ENCODE data around the gene PPP2R2D. TPM values are rescaled to one million over a fixed set of nuclear protein-coding genes. Genes with fewer than 3 reads are reported as not detected.

Gene PPP2R2D
- total and polyA plus RNA-seq, 5 experiments from 2014 or later = 22.7 to 49.6 (median 38.3) TPM

DNA sequence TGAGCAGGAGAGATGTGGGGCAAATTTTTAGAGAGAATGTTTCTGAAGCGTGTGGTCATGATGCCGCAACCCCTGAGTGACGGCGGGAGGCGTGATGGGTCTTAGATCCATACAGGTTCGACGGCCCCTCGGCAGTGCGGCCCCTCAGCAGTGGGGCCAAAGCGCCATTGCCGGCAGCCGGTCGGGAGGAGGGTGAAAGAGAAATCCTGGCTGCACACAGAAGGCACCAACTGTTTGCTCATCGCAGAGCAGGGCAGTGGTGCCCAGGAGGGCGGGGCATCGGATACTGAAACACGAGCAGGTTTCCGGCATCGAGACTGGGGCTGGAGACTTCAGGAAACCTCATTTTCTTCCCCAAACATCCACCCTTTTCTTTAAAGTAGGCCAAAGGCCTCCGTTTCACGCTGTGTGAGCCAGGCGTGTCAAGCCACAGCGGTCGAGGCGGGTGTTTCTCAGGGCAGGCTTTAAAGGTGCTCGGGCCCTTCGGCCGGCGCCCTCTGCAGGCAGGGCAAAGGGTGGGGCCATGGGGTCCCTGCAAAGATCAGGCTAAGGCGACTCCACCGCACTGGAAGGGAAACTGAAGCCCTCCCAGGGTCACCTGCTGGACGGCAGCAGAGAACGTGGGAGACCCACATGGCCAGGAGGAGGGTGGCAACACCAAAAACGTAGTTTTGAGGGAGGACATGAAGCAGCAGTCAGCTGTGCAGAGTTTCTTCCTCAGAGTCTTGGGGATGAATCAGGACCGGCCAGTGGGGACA, 42.0 kb upstream of the PPP2R2D start:
- H3K27ac Mint-ChIP-seq = no peak overlapping the region
- ATAC-seq (no peak), DNase-seq (peak in 1 of 10 donors; percentile 14)
- POLR2A ChIA-PET = no interaction called here
- H3K4me1 Mint-ChIP-seq = peaks cover 0 to 2% (median 0%) of the 10 kb centered on the region in 4 donors
- H3K36me3 Mint-ChIP-seq = no peaks in the 10 kb centered on the region
- H3K27me3 Mint-ChIP-seq = peaks cover 8 to 46% (median 15%) of the 10 kb centered on the region in 5 donors
- H3K9me3 Mint-ChIP-seq = no peaks in the 10 kb centered on the region
- H3K4me3 Mint-ChIP-seq = no peak overlapping the region

DNA sequence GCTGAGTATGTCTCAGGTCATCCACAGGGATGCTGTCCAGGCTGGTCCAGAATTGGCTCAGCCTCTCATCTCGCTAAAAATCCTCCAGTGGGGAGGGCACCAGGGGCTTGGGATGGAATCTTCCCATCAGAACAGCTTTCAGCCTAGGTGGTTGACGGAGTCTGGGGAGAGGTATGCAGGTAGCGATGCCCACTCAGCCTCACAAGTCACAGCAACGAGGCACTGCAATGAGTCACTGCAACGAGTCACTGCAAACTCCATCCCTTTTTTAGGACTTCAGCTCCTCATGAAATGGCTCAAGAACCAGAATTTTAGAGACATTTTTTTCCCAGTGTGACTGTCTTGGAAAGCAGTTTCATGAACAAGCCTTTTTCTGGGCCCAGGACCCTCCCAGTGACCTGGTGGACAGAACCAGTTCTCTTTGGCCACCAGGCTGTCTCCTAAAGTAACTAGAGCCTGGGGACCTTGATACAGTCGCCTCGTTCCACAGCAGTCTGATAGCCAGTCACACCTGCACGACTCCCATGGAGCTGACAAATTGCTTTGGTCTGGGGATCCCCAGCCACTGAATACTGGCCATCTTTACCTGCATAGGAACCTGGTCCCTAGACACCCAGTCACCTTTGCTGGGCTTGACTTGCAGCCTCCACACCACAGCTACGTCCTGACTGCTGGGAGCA, 41.3 kb upstream of the PPP2R2D start:
- Mint-ChIP-seq H3K4me3 (no peak overlapping the region), H3K9me3 (no peaks in the 10 kb centered on the region), H3K4me1 (peaks cover 0 to 2% (median 0%) of the 10 kb centered on the region in 4 donors), H3K27ac (no peak overlapping the region), H3K36me3 (no peaks in the 10 kb centered on the region), H3K27me3 (peaks cover 8 to 44% (median 15%) of the 10 kb centered on the region in 5 donors)
- POLR2A ChIA-PET = no interaction called here
- DNase-seq (peak in 1 of 10 donors; percentile 13), ATAC-seq (no peak)

DNA sequence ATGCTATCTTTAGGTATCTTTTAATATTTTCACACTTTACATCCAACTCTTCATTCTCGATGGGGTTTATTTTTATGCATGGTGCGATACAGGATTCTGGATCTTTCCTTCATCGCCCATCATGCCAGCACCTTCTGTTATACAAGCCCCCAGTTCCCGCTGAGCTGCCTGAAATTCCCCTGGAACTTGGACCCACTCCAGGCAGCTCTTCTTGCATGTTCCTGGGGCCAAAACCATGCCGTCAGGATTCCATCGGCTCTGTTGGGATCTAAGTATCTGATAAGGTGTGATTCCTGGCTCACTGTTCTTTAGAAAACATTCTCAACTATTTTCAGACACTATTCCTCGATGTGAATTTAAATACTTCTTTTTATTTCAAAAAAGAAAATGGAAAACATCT, 40.5 kb upstream of the PPP2R2D start:
- Mint-ChIP-seq H3K27ac (no peak overlapping the region), H3K4me1 (peaks cover 0 to 2% (median 0%) of the 10 kb centered on the region in 4 donors), H3K27me3 (peaks cover 8 to 40% (median 15%) of the 10 kb centered on the region in 5 donors), H3K9me3 (no peaks in the 10 kb centered on the region), H3K36me3 (no peaks in the 10 kb centered on the region), H3K4me3 (no peak overlapping the region)
- no peak for DNase-seq
- POLR2A ChIA-PET = no interaction called here
- no peak for ATAC-seq

DNA sequence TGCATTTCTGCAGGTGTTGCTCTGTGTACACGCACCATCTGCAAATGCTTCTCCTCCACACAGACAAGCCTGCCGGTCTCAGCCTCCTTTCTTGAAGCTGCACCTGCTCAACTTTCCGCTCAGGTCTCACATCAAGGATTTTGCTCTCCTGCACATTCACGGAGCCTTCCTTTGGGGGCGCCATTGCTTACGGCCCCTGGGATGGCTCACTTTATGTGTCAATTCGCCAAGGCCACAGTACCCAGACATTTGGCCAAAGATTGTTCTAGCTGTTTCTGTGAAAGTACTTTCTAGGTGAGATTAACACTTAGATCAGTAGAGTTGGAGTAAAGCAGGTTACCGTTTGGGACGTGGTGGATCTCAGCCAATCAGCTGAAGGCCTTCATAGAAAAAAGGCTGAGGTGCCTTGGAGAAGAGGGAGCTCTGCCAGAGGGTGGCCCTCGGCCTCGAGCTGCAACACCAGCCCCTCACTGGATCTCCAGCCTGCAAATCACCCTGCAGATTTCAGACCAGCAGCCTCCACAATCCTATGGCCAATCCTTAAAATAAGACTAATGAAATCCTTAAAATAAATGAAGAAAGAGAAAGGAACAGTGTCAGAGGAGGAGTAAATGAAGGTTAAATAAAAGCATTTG, 39.9 kb upstream of the PPP2R2D start:
- ATAC-seq (no peak), DNase-seq (no peak)
- no peak overlapping the region for H3K27ac Mint-ChIP-seq
- H3K4me1 Mint-ChIP-seq = peaks cover 0 to 2% (median 0%) of the 10 kb centered on the region in 4 donors
- H3K9me3 Mint-ChIP-seq = no peaks in the 10 kb centered on the region
- H3K27me3 Mint-ChIP-seq = peaks cover 9 to 38% (median 15%) of the 10 kb centered on the region in 5 donors
- H3K4me3 Mint-ChIP-seq = no peak overlapping the region
- POLR2A ChIA-PET = no interaction called here
- H3K36me3 Mint-ChIP-seq = no peaks in the 10 kb centered on the region

DNA sequence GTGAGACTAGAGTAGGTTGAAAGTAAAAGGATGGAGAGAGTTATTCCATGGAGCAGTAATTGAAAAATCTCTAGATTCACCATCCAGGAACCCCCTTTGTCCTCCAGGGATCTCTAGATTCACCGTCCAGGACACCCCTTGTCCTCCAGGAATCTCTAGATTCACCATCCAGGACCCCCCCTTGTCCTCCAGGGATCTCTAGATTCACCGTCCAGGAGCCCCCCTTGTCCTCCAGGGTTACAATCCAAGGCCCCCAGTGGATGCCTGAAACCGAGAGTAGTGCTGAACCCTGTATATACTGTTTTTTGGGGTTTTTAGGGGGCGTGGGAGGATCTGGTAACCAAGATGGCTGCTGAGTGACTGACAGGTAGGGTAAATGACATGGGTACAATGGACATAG, 38.3 kb upstream of the PPP2R2D start:
- H3K36me3 Mint-ChIP-seq = no peaks in the 10 kb centered on the region
- no peak for ATAC-seq
- no peaks in the 10 kb centered on the region for H3K9me3 Mint-ChIP-seq
- no peak for DNase-seq
- POLR2A ChIA-PET = no interaction called here
- H3K4me3 Mint-ChIP-seq = no peak overlapping the region
- no peak overlapping the region for H3K27ac Mint-ChIP-seq
- H3K4me1 Mint-ChIP-seq = peaks cover 0 to 2% (median 0%) of the 10 kb centered on the region in 4 donors
- peaks cover 13 to 25% (median 14%) of the 10 kb centered on the region in 5 donors for H3K27me3 Mint-ChIP-seq

DNA sequence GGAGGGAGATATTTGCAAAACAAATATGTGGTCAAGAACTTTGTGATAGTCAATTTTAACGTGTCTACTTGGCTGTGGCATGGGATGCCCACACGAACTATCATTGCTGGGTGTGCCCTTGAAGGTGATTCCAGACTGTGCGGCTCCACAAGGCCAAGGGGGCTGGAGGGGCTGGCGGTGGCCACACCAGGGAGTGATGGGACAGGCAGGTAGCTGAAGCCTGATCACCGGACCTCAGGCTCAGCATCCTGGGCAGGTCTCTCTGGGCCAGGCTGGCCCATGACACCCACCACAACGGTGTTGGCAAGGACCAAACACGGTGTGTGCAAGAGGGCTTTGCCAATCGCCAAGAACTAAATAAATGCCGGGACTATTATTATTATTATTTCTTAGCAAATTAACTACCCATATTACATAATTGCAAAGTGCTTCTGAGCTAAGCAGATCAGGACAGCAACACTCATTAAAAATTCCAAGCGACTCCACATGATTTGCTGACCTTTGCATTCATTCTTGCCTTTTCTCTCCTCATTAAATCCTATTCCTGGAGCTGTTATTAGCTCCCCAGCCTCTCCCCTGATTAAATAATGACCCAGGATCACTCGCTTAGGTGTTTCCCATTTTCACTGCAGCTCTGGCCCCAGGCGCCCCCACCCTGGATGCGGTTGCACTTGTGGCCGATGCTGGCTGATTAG, 35.4 kb upstream of the PPP2R2D start:
- no peaks in the 10 kb centered on the region for H3K9me3 Mint-ChIP-seq
- no peak overlapping the region for H3K27ac Mint-ChIP-seq
- H3K27me3 Mint-ChIP-seq = peaks cover 13 to 19% (median 14%) of the 10 kb centered on the region in 5 donors
- DNase-seq (peak in 1 of 10 donors; percentile 27), ATAC-seq (no peak)
- no peaks in the 10 kb centered on the region for H3K36me3 Mint-ChIP-seq
- peaks cover 0 to 2% (median 0%) of the 10 kb centered on the region in 4 donors for H3K4me1 Mint-ChIP-seq
- POLR2A ChIA-PET = no interaction called here
- H3K4me3 Mint-ChIP-seq = no peak overlapping the region

DNA sequence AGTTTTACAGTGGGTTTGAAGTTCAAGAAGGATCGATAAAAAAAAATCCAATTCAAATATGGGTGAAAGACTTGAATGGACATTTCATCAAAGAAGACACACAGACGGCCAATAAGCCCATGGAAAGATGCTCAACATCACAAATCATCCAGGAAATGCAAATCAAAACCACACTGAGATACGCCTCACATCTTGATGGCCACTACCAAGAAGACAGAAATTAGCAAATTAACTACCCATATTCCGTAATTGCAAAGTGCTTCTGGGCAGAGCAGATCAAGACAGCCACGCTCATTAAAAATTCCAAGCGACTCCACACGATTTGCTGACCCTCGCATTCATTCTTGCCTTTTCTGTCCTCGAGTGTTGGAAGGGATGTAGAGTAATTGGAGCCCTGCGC, 34.1 kb upstream of the PPP2R2D start:
- POLR2A ChIA-PET = no interaction called here
- ATAC-seq (no peak), DNase-seq (no peak)
- Mint-ChIP-seq H3K9me3 (no peaks in the 10 kb centered on the region), H3K36me3 (no peaks in the 10 kb centered on the region), H3K27ac (no peak overlapping the region), H3K4me1 (no peaks in the 10 kb centered on the region), H3K4me3 (no peak overlapping the region), H3K27me3 (peaks cover 6 to 14% (median 10%) of the 10 kb centered on the region in 5 donors)

DNA sequence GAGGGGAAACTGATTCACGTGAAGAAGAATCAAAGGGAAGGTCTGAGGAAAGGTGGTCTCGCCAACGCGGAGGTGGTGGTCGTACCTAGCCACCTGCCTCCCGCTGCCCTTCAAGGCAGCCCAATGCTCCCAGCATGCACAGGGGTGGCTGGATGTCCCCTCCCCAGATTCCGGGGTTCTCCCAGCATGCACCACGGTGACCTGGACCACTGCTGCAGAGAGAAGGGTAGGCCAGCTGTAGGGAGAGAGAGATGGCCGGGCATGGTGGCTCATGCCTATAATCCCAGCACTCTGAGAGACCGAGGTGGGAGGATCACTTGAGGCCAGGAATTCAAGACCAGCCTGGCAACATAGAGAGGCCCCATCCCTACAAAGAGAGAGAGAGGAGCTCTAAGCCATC, 32.4 kb upstream of the PPP2R2D start:
- Mint-ChIP-seq H3K36me3 (no peaks in the 10 kb centered on the region), H3K27me3 (peaks cover 0 to 7% (median 5%) of the 10 kb centered on the region in 5 donors), H3K4me3 (no peak overlapping the region), H3K27ac (no peak overlapping the region), H3K9me3 (no peaks in the 10 kb centered on the region), H3K4me1 (no peaks in the 10 kb centered on the region)
- no peak for ATAC-seq
- DNase-seq = peak in 1 of 10 donors; percentile 23
- POLR2A ChIA-PET = no interaction called here

DNA sequence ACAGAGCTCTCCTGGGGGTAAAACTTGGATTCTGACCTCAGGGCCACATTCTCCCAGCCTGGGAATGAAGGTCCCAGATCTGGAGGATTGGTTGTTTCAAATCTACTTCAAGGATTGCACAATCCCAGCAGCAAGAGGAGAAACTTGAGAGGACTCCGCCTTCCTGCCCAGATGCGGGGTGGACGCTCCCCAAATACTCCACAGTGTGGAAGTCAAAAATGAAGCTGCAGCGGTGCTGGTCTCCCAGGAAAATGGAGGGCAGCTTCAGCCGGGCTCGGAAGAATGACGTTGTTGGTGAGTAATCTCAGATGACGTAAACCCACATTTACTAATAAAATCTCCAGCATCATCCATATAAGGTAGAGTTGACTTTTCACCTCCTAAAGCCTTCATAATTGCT, 31.5 kb upstream of the PPP2R2D start:
- ATAC-seq (no peak), DNase-seq (no peak)
- H3K4me3 Mint-ChIP-seq = no peak overlapping the region
- H3K9me3 Mint-ChIP-seq = no peaks in the 10 kb centered on the region
- POLR2A ChIA-PET = no interaction called here
- no peaks in the 10 kb centered on the region for H3K36me3 Mint-ChIP-seq
- H3K27ac Mint-ChIP-seq = no peak overlapping the region
- H3K27me3 Mint-ChIP-seq = peaks cover 4 to 10% (median 6%) of the 10 kb centered on the region in 5 donors
- peaks cover 0 to under 1% (median under 1%) of the 10 kb centered on the region in 4 donors for H3K4me1 Mint-ChIP-seq

DNA sequence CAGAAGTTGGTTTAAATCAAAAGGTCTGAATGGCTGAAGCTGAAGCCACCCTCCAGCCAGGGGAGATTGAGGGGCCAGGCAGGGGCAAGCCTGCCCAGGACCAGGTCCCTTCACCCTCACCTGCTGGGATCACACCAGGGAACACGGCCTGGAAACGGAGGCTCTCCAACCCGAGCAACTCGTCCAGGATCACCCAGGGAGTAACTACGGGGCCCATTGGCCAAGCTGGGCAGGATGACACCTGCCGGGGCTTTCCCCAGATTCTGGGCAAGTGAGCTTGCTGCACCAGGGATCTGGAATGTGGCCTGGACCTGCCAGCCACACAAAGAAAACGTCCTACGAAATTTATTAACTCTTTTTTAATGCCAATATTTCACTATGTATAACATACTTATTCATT, 30.4 kb upstream of the PPP2R2D start:
- DNase-seq = peak in 1 of 10 donors; percentile 43
- Mint-ChIP-seq H3K27ac (no peak overlapping the region), H3K4me3 (no peak overlapping the region), H3K27me3 (peaks cover 9 to 17% (median 12%) of the 10 kb centered on the region in 5 donors), H3K4me1 (peaks cover 2 to 7% (median 5%) of the 10 kb centered on the region in 4 donors), H3K36me3 (no peaks in the 10 kb centered on the region), H3K9me3 (no peaks in the 10 kb centered on the region)
- POLR2A ChIA-PET = no interaction called here
- ATAC-seq = no peak

DNA sequence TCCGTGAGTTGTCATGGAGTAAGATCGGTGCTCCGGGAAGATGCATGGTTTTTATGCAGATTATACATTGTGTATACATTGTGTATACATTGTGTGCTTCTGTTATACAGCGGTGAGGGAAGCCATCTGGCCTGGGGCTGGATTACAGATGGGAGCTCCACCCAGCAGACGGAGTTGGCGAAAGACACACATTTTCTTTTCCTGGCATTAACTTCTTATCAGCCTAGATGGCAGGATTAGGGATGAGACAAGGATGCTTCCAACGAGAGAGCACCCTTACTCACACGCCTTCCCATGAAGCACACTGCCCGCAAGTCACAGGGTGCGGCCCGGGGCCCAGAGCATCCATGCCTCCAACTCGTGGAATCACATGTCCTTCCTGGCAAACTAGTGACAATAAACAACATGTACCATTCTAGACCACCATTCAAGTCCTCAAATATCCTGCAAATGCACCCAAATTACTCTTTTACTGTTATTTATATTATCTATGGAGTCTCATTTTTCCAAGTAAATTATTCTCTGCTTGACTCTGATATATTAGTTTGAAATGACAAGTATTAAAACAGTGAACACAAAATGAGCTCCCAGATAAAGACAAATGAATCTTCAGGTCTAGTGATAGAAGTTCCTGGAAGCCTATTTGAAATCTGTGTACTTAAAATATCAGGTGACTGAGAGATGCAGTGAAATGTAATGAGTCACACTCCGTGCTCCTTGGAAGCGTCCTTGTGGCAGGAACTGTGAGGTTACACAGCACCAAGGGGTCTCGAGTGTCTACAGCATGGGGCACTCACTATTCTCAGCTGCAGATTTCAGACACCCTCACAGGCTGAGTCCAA, 29.8 kb upstream of the PPP2R2D start:
- peak in 1 of 10 donors; percentile 14 for DNase-seq
- no peaks in the 10 kb centered on the region for H3K9me3 Mint-ChIP-seq
- ATAC-seq = no peak
- H3K4me1 Mint-ChIP-seq = peaks cover 2 to 7% (median 5%) of the 10 kb centered on the region in 4 donors
- peaks cover 8 to 18% (median 15%) of the 10 kb centered on the region in 5 donors for H3K27me3 Mint-ChIP-seq
- no peak overlapping the region for H3K4me3 Mint-ChIP-seq
- H3K36me3 Mint-ChIP-seq = no peaks in the 10 kb centered on the region
- POLR2A ChIA-PET = no interaction called here
- H3K27ac Mint-ChIP-seq = peak overlapping the region in 1 of 10 donors; percentile 79

DNA sequence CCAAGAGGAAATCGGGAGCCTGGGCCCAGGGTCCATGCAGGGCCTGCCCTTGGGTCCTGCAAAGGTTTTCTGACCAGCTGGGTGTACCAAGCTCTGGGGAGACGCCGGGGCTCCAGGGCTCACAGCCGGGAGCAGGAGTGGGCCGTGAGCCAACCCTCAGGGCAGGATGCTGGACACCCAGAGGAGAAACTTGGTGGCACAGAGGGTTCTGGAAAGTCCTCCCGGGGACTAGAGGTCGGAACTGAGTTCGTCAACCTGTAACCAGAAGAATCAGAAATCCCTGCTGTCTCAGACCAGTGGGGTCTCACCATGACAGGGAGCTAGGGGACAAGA, 29.2 kb upstream of the PPP2R2D start:
- DNase-seq (peak in 1 of 10 donors; percentile 59), ATAC-seq (no peak)
- no peaks in the 10 kb centered on the region for H3K36me3 Mint-ChIP-seq
- POLR2A ChIA-PET = no interaction called here
- peaks cover 2 to 7% (median 5%) of the 10 kb centered on the region in 4 donors for H3K4me1 Mint-ChIP-seq
- H3K9me3 Mint-ChIP-seq = no peaks in the 10 kb centered on the region
- peak overlapping the region in 1 of 10 donors; percentile 79 for H3K27ac Mint-ChIP-seq
- no peak overlapping the region for H3K4me3 Mint-ChIP-seq
- H3K27me3 Mint-ChIP-seq = peaks cover 9 to 23% (median 16%) of the 10 kb centered on the region in 5 donors
